MM.1S (cell line): ENCODE measurements around the gene SLC25A3.

Experiments
- EZH2 ChIP-seq: fragments of 300-600 bp; sonication (generic); optimal IDR thresholded peaks from 2 replicates; pipeline ENCODE3; 2017; ENCODE audit warnings: low read depth, mild to moderate bottlenecking, antibody characterized with exemption, low read length, mixed read lengths
- EZH2phosphoT487 ChIP-seq: fragments of 300-600 bp; sonication (generic); IDR thresholded peaks from 2 replicates; pipeline ENCODE4 v1.6.1; 2018; ENCODE audit warnings: antibody characterized with exemption, low read length
- TF ChIP-seq, protein P1 (sequence below): fragments of 300-600 bp; sonication (generic); IDR thresholded peaks from 2 replicates; pipeline ENCODE4 v1.5.1; 2016; ENCODE audit warnings: antibody characterized with exemption, low read length, mixed read lengths

DNA sequence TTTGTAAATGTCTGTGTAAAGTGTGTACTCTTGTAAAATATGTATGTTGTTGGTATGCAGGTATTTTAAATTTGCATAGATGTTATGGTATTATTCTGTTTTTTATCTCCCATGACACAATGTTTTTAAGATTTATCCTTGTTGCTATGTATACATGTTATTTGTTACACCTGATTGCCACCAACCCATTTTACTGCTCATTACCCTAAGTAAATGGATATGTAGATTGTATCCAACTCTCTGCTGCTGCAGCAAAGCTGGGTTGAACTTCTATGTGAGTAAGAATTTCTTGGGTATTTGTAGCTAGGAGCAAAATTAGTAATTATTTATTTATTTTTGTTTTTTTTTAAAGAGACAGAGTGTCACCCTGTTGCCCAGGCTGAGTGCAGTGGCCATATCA, 57.8 kb downstream of the SLC25A3 start:
- TF ChIP-seq, protein P1, sequence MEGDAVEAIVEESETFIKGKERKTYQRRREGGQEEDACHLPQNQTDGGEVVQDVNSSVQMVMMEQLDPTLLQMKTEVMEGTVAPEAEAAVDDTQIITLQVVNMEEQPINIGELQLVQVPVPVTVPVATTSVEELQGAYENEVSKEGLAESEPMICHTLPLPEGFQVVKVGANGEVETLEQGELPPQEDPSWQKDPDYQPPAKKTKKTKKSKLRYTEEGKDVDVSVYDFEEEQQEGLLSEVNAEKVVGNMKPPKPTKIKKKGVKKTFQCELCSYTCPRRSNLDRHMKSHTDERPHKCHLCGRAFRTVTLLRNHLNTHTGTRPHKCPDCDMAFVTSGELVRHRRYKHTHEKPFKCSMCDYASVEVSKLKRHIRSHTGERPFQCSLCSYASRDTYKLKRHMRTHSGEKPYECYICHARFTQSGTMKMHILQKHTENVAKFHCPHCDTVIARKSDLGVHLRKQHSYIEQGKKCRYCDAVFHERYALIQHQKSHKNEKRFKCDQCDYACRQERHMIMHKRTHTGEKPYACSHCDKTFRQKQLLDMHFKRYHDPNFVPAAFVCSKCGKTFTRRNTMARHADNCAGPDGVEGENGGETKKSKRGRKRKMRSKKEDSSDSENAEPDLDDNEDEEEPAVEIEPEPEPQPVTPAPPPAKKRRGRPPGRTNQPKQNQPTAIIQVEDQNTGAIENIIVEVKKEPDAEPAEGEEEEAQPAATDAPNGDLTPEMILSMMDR = no peak
- TF ChIP-seq EZH2 = no peak
- TF ChIP-seq EZH2phosphoT487 = no peak
